NB4 (cell line): ENCODE measurements around the gene IGF1.

Source experiments
- POLR2A ChIP-seq: IDR thresholded peaks from 2 replicates; pipeline ENCODE4 v1.6.1; 2011; ENCODE audit warnings: mild to moderate bottlenecking; ENCODE audit not compliant: insufficient read length; ENCODE audit errors: extremely low read depth
- TF ChIP-seq, protein P1 (sequence below): IDR thresholded peaks from one replicate; pipeline ENCODE4 v1.5.1; 2012; ENCODE audit warnings: low read depth, low read length
- TF ChIP-seq, protein P2 (sequence below): IDR thresholded peaks from 2 replicates; pipeline ENCODE4 v1.6.1; 2011; ENCODE audit warnings: low read depth, low read length

DNA sequence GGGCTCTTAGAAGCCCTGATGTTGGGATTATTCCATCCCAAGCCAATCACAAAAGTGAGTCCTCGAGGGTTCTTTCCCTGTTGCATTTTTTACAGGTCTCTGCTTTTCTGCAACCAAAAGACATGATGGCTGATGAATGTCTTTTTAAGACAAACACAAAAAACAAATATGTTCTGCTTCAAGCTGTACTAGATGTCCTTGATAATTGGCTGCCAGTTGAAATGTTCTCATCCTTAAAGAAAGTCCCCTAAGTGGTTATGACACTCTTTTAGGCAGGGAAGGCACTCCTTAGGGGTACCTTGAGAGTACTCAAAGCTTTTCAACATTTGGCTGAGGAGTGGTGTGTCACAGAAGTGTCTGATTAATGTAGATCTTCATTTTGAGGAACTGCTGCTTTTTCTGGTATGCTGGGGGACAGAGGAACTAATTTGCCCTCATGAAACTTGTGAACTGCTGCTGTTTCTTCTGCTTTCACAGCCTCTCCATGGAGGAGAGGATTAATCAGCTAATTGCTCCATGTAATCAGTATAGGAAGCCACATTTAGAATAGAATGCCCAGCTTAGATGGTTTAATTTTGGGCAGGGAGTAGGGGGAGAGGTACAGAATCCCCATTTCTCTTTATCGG is 22.8 kb upstream of the IGF1 start:
- TF ChIP-seq, protein P1, sequence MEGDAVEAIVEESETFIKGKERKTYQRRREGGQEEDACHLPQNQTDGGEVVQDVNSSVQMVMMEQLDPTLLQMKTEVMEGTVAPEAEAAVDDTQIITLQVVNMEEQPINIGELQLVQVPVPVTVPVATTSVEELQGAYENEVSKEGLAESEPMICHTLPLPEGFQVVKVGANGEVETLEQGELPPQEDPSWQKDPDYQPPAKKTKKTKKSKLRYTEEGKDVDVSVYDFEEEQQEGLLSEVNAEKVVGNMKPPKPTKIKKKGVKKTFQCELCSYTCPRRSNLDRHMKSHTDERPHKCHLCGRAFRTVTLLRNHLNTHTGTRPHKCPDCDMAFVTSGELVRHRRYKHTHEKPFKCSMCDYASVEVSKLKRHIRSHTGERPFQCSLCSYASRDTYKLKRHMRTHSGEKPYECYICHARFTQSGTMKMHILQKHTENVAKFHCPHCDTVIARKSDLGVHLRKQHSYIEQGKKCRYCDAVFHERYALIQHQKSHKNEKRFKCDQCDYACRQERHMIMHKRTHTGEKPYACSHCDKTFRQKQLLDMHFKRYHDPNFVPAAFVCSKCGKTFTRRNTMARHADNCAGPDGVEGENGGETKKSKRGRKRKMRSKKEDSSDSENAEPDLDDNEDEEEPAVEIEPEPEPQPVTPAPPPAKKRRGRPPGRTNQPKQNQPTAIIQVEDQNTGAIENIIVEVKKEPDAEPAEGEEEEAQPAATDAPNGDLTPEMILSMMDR: no peak
- no peak for TF ChIP-seq POLR2A
- TF ChIP-seq, protein P2, sequence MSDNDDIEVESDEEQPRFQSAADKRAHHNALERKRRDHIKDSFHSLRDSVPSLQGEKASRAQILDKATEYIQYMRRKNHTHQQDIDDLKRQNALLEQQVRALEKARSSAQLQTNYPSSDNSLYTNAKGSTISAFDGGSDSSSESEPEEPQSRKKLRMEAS: no peak
